ENCODE results near the gene GGT5.
"Not testable (repeated sequence)": the region's sequence is repeated elsewhere in the genome, so short reads cannot be mapped to it uniquely, and the experiment has no call there.

Gene GGT5

GRCh38 chr22:24233235-24233634 is 11.6 kb downstream of the GGT5 start:
- no peak for DNase-seq

GRCh38 chr22:24232725-24233124 is 12.2 kb downstream of the GGT5 start:
- no peak for DNase-seq

- no peak for DNase-seq
Measured at GRCh38 chr22:24232124-24232523, 12.8 kb downstream of the GGT5 start.

- DNase-seq: no peak
Measured at GRCh38 chr22:24231706-24232105, 13.2 kb downstream of the GGT5 start.

GRCh38 chr22:24230911-24231656 is 13.8 kb downstream of the GGT5 start:
- DNase-seq: no peak

GRCh38 chr22:24225951-24226350 is 18.9 kb downstream of the GGT5 start:
- DNase-seq: no peak

- DNase-seq: no peak
Measured at GRCh38 chr22:24225044-24225601, 19.8 kb downstream of the GGT5 start.

- no peak for DNase-seq
Measured at GRCh38 chr22:24224468-24224867, 20.4 kb downstream of the GGT5 start.

GRCh38 chr22:24219750-24220149 is 25.1 kb downstream of the GGT5 start:
- no peak for DNase-seq

GRCh38 chr22:24217384-24217783 is 27.5 kb downstream of the GGT5 start:
- no peak for DNase-seq

- DNase-seq: no peak
Measured at GRCh38 chr22:24216541-24217209, 28.2 kb downstream of the GGT5 start.

GRCh38 chr22:24214467-24215285 is 30.2 kb downstream of the GGT5 start:
- no peak for DNase-seq

GRCh38 chr22:24213111-24213510 is 31.8 kb downstream of the GGT5 start:
- not testable (repeated sequence) for DNase-seq

- not testable (repeated sequence) for DNase-seq
Measured at GRCh38 chr22:24211716-24212115, 33.2 kb downstream of the GGT5 start.

- not testable (repeated sequence) for DNase-seq
Measured at GRCh38 chr22:24210409-24210808, 34.5 kb downstream of the GGT5 start.

GRCh38 chr22:24209687-24210086 is 35.2 kb downstream of the GGT5 start:
- DNase-seq: no peak

- DNase-seq: no peak
Measured at GRCh38 chr22:24209016-24209415, 35.9 kb downstream of the GGT5 start.

GRCh38 chr22:24208012-24208749 is 36.7 kb downstream of the GGT5 start:
- no peak for DNase-seq

- DNase-seq: no peak
Measured at GRCh38 chr22:24207264-24208011, 37.4 kb downstream of the GGT5 start.

GRCh38 chr22:24206460-24207263 is 38.2 kb downstream of the GGT5 start:
- not testable (repeated sequence) for DNase-seq
